ENCODE results near the gene CXCR5.

The CXCR5 gene

GRCh38 chr11:118856314-118856713 lies 27.4 kb upstream of the CXCR5 start:
- no peak for TF ChIP-seq L3MBTL2 (conservative IDR thresholded peaks at IDR 0.05)
- TF ChIP-seq ZNF384 (IDR thresholded peaks at IDR 0.05): no peak
- no peak for TF ChIP-seq ELF4 (IDR thresholded peaks at IDR 0.05)
- no peak for TF ChIP-seq BHLHE40 (IDR thresholded peaks at IDR 0.05; ENCODE audit: borderline replicate concordance)
- no peak for TF ChIP-seq SP1 (IDR thresholded peaks at IDR 0.05)
- no peak for TF ChIP-seq NFRKB (IDR thresholded peaks at IDR 0.05)
- no peak for TF ChIP-seq CTBP1 (IDR thresholded peaks at IDR 0.05; ENCODE audit: borderline replicate concordance)
- no peak for TF ChIP-seq ARNT (IDR thresholded peaks at IDR 0.05)
- TF ChIP-seq FOXK2 (IDR thresholded peaks at IDR 0.05): no peak
- TF ChIP-seq TARDBP (IDR thresholded peaks at IDR 0.05): no peak
- TF ChIP-seq PKNOX1 (IDR thresholded peaks at IDR 0.05): no peak
- TF ChIP-seq SUZ12 (IDR thresholded peaks at IDR 0.05): no peak
- no peak for TF ChIP-seq LEF1 (IDR thresholded peaks at IDR 0.05; ENCODE audit: borderline replicate concordance)
- TF ChIP-seq FOXA1 (IDR thresholded peaks at IDR 0.05): no peak
- TF ChIP-seq HDGF (IDR thresholded peaks at IDR 0.05; ENCODE audit: borderline replicate concordance): no peak
- TF ChIP-seq FOXM1 (IDR thresholded peaks at IDR 0.05; ENCODE audit: borderline replicate concordance): no peak

GRCh38 chr11:118857385-118857784 lies 26.3 kb upstream of the CXCR5 start:
- no peak for DNase-seq (ENCODE audit: extremely low spot score)
- ChIA-PET POLR2A (no interaction called here), CTCF (no interaction called here)
- TF ChIP-seq BHLHE40 (IDR thresholded peaks at IDR 0.05; ENCODE audit: borderline replicate concordance): no peak
- no peak for TF ChIP-seq SP1 (IDR thresholded peaks at IDR 0.05)
- TF ChIP-seq SUZ12 (IDR thresholded peaks at IDR 0.05): no peak
- no peak for TF ChIP-seq NFRKB (IDR thresholded peaks at IDR 0.05)

More at GRCh38 chr11:118856314-118856713, 27.4 kb upstream of the CXCR5 start:
- no peak for DNase-seq (ENCODE audit: extremely low spot score)
- ChIA-PET CTCF (interaction anchor here (0.7 kb wide), 1 partner anchor 1662 kb away, joined by 3 read pairs; no protein-coding TSS in a partner anchor), POLR2A (no interaction called here)

GRCh38 chr11:118859973-118860372 lies 23.7 kb upstream of the CXCR5 start:
- no peak for DNase-seq (ENCODE audit: extremely low spot score)

GRCh38 chr11:118868659-118869058 lies 15.0 kb upstream of the CXCR5 start:
- POLR2A ChIA-PET: no interaction called here
- TF ChIP-seq SUZ12 (IDR thresholded peaks at IDR 0.05) (no peak), LEF1 (IDR thresholded peaks at IDR 0.05; ENCODE audit: borderline replicate concordance) (no peak), HDGF (IDR thresholded peaks at IDR 0.05; ENCODE audit: borderline replicate concordance) (no peak), ZNF384 (IDR thresholded peaks at IDR 0.05) (no peak), NFRKB (IDR thresholded peaks at IDR 0.05) (no peak), FOXM1 (IDR thresholded peaks at IDR 0.05; ENCODE audit: borderline replicate concordance) (no peak), BHLHE40 (IDR thresholded peaks at IDR 0.05; ENCODE audit: borderline replicate concordance) (no peak)
- CTCF ChIA-PET: interaction anchor here (0.6 to 2.2 kb wide), 3 partner anchors 18 to 179 kb away, joined by 3 to 7 read pairs (median 3); no protein-coding TSS in a partner anchor
- no peak for DNase-seq (ENCODE audit: extremely low spot score)

More at GRCh38 chr11:118859973-118860372, 23.7 kb upstream of the CXCR5 start:
- no peak for TF ChIP-seq FOXK2 (IDR thresholded peaks at IDR 0.05)
- no peak for TF ChIP-seq NFRKB (IDR thresholded peaks at IDR 0.05)
- no peak for TF ChIP-seq ARNT (IDR thresholded peaks at IDR 0.05)
- no peak for TF ChIP-seq ZNF384 (IDR thresholded peaks at IDR 0.05)
- TF ChIP-seq SP1 (IDR thresholded peaks at IDR 0.05): no peak
- TF ChIP-seq FOXA1 (IDR thresholded peaks at IDR 0.05): no peak
- no peak for TF ChIP-seq ELF4 (IDR thresholded peaks at IDR 0.05)
- no peak for TF ChIP-seq HDGF (IDR thresholded peaks at IDR 0.05; ENCODE audit: borderline replicate concordance)
- TF ChIP-seq PKNOX1 (IDR thresholded peaks at IDR 0.05): no peak
- no peak for TF ChIP-seq FOXM1 (IDR thresholded peaks at IDR 0.05; ENCODE audit: borderline replicate concordance)
- TF ChIP-seq CTBP1 (IDR thresholded peaks at IDR 0.05; ENCODE audit: borderline replicate concordance): no peak
- no peak for TF ChIP-seq BHLHE40 (IDR thresholded peaks at IDR 0.05; ENCODE audit: borderline replicate concordance)
- CTCF ChIA-PET: interaction anchor here (0.6 to 1.6 kb wide), 2 partner anchors 68 to 69 kb away, joined by 3 read pairs; partner anchors contain the start of gene DDX6
- POLR2A ChIA-PET: interaction anchor here (1.3 kb wide), 1 partner anchor 67 kb away, joined by 6 read pairs; no protein-coding TSS in a partner anchor

- DNase-seq (ENCODE audit: extremely low spot score): no peak
- ChIA-PET CTCF (interaction anchor here (0.6 to 2.2 kb wide), 2 partner anchors 65 to 181 kb away, joined by 7 read pairs; no protein-coding TSS in a partner anchor), POLR2A (interaction anchor here (0.5 to 1.5 kb wide), 8 partner anchors 13 to 298 kb away, joined by 3 to 8 read pairs (median 4); partner anchors contain the start of genes ARCN1, CXCR5 and DDX6)
- no peak for TF ChIP-seq FOXA1 (IDR thresholded peaks at IDR 0.05)
- TF ChIP-seq SP1 (IDR thresholded peaks at IDR 0.05): no peak
- no peak for TF ChIP-seq FOXK2 (IDR thresholded peaks at IDR 0.05)
- no peak for TF ChIP-seq ARNT (IDR thresholded peaks at IDR 0.05)
- no peak for TF ChIP-seq PKNOX1 (IDR thresholded peaks at IDR 0.05)
- TF ChIP-seq HDGF (IDR thresholded peaks at IDR 0.05; ENCODE audit: borderline replicate concordance): no peak
- no peak for TF ChIP-seq CTBP1 (IDR thresholded peaks at IDR 0.05; ENCODE audit: borderline replicate concordance)
- no peak for TF ChIP-seq L3MBTL2 (conservative IDR thresholded peaks at IDR 0.05)
- TF ChIP-seq FOXM1 (IDR thresholded peaks at IDR 0.05; ENCODE audit: borderline replicate concordance): no peak
- TF ChIP-seq TARDBP (IDR thresholded peaks at IDR 0.05): no peak
- TF ChIP-seq BHLHE40 (IDR thresholded peaks at IDR 0.05; ENCODE audit: borderline replicate concordance): no peak
- TF ChIP-seq ZNF384 (IDR thresholded peaks at IDR 0.05): no peak
- no peak for TF ChIP-seq NFRKB (IDR thresholded peaks at IDR 0.05)
Measured at GRCh38 chr11:118870396-118871343, 13.0 kb upstream of the CXCR5 start.

Measured in HEK293T (cell line).